Inflammatory macrophage treated with lipopolysaccharide for 1 hour (primary cell): Measurements from ENCODE around the gene DRD2.
A peak's percentile ranks its signal among the peaks of the same experiment; 100 is the strongest.

Experiments used
- DNase-seq, 2 donors: peaks; one replicate each; pipeline ENCODE4 v3.0.0-alpha.2; 2020 to 2022

Gene DRD2

DNA sequence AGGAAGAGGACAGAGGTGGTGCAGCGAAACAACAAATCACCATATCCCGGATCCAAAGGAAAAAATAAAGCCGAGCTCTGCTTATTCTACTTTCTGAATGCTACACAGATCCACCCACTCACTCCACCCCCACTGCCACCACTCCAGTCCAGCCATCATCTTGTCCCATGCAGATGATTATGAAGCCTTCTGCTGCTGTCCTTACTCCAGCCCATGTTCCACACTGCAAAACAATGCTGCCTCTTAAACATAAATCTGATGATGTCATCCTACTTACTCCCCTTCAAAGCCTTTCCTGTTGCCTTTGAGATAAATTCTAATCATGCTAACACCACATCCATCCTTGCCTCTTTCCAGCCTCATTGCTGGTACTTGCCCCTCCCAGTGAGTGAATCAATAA is 6.5 kb upstream of the DRD2 start:
- DNase-seq, result no peak

DNA sequence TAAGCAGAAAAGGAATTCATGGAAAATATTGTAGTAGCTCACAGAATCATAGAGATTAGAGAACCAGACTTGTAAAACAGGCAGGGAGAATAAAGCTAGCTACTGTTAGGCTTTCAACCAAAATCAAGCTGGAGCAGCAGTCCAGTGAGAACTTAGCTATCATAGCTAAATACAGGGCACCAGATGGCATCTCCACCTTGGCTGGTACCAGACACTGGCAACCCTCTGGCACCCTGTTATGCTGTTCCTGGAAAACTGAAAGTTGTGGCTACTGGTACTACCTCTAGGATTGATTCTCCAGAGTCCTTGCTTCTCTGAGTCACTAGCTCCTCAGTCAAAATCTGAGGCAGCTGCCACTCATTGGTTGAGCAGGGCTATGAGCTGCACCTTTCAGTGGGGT is 6.0 kb upstream of the DRD2 start:
- DNase-seq, result no peak

DNA sequence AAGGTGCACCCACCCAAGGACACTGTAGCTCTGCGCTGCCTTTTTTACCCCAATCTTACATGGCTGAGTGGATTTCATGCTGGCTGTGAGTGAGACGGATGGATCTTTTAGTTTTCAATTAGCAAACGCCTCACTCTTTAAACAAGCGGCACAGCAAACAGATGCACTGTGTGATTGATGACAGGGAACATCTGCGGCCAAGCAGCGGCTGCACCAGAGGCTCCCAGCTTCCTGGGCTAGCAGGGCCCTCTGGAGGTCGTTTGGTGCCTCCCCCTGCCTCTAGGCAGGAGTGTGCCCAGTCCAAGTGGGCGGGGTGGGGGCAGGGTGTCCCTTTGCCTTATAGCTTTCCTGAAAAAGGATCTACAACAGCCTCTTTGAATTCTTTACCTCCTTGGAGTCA is 2.1 kb upstream of the DRD2 start:
- DNase-seq, result no peak

DNA sequence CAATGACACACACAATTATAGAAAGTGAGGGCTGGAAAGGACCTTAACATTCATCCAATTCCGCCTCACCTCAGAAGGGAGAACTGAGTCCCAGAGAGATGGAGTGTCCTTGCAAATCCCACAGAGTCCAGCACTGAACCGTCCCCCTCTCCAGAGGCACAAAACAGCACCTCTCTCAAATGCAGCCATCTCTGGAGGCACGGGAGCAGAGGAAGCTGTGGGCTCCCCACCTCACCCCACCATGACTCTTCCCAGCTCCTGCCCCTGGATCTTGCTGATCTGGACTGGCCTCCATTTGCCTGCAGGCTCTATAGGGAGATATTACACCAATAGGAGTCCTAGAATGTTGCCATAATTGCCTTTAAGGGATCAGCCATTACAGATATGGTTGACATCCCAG is 1.4 kb upstream of the DRD2 start:
- DNase-seq, result no peak

- peak; percentile 35 to 63 for DNase-seq
Measured at GRCh38 chr11:113474362-113475159, 637 bp downstream of the DRD2 start.

DNA sequence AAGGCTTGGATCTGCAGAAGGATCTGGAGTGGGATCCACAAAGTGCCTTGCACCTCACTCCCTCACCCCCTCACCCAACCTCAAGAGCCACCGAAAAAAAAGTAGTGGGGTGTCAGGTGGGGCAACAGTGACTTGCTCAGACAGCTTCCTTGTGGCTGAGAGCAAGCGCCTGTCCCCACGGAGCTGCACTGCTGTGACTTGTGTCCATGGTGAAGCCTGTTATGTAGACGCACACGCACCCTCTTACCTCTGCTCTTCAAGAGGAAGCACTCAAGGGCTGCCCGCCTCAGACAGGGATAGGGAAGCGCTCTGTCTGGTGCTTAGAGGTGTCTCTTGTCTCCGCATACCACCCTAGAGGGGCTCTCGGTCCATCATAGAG is 1.2 kb downstream of the DRD2 start:
- DNase-seq, result no peak

GRCh38 chr11:113472471-113472870 is 2.7 kb downstream of the DRD2 start:
- no peak for DNase-seq

- no peak for DNase-seq
Measured at GRCh38 chr11:113470233-113470632, 5.0 kb downstream of the DRD2 start.

GRCh38 chr11:113468726-113469345 is 6.4 kb downstream of the DRD2 start:
- no peak for DNase-seq

- no peak for DNase-seq
Measured at GRCh38 chr11:113467545-113467944, 7.7 kb downstream of the DRD2 start.

DNA sequence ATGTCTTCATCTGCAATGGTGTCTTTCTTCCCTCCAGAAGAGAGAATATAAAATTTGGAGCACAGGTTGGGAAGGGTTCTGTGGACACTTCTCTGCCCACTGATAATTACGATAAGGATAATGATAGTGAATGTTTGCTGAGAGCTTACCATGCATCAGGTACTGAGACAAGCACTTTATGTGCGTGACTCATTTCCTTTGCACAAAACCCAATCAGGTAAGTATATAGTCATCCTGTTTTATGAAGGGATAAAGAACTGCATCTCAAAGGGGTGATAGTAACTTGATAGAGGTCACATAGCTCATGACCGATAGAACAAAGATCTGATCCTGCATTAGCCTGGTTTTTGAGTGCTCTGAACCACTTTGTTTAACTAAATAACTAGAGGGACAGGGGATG is 9.4 kb downstream of the DRD2 start:
- DNase-seq, result no peak

- DNase-seq, result no peak
Measured at GRCh38 chr11:113464416-113464815, 10.8 kb downstream of the DRD2 start.

GRCh38 chr11:113462830-113463229 is 12.4 kb downstream of the DRD2 start:
- DNase-seq, result no peak

- no peak for DNase-seq
Measured at GRCh38 chr11:113461639-113462038, 13.6 kb downstream of the DRD2 start.

DNA sequence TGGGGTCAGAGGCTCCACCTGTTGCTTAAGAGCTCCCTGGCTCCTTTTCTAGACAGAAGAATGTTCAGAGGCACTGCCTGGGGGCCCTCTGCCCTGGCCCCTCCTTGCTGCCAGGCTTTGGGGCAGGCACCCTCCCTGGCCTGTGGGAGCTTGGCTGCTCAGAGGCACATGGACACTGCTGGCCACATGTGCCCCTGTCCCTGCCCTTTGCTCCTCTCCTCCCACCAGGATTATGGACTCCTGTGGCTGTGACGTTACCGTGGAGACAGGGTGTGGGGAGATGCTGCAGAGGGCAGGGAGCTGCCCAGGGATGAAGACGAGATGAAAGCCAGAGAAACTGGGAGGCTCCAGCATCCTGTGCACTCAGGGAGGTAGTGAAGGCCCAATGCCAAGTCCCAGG is 14.7 kb downstream of the DRD2 start:
- no peak for DNase-seq

DNA sequence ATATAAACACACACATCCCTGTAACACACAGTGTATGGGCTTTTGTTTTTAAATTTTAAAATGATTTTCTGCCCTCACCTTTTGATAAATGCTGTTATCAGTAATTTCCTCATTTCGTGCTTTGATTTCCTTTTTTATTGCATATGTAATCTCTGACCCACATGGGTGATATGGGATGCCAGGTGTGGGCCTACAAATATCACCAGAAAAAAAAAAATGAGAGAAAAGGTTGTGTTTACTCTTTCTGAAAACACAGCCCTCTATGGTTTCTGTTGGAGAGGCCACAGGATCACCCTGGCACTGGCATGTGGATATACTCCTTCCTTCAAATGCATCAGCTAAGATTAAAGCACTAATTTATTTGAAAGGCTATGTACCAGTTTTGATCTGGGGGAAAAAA is 17.0 kb downstream of the DRD2 start:
- no peak for DNase-seq

DNA sequence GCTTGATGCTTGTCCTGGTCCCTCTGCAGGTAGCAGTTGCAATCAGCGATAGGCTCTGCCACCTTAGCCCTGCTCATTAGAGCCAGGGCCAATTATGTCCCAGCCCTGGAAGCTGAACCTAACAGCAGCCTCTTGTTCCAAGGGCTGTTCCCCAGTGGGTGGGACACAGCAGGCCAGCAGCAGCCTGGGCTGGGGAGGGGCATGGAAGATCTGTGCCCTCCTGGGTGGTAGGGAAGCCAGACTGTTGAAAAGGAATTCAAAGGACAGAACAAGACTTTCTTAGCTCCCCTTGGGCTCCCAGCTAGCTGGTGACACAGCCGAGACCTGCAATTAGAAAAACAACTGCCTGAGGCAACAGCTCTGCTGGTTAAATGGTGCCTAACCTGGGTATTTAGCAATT is 17.4 kb downstream of the DRD2 start:
- no peak for DNase-seq

DNA sequence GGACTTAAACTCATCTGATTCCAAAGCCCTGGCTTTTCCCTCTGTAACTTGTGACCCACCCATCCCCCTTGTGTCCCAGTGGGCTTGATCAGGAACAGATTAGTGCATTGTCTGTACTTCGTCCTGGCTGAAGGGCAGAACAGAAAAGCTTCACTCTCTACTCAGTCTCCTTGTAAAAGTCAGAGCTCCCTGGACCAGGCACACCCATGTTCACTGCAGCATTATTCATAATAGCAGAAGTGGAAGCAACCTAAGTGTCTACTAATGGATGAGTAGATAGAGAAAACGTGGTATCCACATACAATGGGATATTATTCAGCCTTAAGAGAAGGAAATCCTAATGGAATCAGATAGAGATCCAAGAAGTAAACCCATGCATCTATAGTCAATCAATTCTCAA is 20.7 kb downstream of the DRD2 start:
- DNase-seq, result no peak

DNA sequence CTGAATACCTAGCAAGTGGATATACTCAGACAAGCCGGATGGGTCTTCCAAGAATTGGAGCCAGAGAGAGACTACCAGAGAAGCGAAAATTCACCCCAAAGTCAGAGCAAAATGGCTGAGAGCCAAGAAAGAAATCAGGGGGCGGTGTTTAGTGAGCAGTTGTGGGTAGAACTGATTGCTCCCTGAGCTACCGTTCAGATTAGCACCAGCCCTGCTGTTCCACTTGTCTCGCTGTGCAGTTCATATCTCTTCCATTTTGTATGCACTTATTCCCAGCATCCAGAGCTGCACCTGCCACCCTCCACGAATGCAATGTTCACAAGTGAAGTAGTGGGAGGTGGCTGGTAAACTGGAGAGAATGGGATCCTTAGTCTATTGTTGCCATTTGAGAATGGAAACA is 25.5 kb downstream of the DRD2 start:
- no peak for DNase-seq

DNA sequence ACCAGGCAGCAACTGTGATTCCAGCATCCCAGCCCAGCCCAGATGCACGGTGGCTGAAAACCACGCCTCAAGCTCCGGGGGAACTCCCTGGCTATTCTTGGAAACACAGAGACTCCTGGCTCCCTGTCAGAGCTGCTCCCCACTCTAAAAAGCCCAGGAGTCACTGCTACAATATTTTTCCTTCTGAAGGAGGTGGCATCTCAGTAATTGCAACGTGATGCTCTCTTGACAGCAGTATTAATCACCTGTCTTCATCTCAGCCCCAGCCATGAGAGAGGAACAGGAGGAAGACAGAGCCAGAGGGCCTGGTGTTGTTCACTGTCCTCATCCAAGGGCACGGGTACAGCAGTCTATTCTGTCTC is 26.9 kb downstream of the DRD2 start:
- DNase-seq, result no peak

DNA sequence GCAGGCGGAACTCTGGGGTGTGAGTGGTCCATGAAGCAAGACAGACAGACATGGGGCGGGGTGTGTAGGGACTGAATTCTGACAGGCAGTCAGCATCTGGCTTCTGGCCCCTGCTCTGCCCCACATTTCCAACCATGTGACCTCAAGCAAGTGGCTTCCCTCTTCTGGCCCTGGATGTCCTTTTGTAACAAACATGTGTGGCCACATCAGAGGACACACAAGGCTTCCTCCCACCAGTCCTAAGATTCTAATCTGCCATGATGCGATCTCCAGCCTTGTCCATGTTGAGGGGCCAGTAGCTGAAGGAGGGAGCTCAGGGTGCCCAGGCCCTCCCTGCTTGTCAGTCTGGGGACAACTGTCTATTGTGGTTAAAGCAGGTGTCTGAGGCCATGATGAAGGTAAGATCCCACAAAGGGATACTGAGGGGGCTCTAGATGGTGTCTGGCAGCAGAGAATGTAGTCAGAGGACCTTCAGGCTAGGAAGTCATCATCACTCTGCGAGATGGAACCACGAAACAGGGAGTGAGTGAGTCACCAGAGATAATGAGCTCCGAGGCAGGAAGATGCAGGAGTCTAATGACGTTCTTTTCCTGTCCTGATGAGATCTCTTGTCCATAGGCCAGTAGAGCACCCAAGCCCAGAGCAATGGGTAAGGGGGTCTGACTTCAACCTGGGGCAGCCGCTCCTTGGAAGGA is 27.4 kb downstream of the DRD2 start:
- DNase-seq, result no peak

DNA sequence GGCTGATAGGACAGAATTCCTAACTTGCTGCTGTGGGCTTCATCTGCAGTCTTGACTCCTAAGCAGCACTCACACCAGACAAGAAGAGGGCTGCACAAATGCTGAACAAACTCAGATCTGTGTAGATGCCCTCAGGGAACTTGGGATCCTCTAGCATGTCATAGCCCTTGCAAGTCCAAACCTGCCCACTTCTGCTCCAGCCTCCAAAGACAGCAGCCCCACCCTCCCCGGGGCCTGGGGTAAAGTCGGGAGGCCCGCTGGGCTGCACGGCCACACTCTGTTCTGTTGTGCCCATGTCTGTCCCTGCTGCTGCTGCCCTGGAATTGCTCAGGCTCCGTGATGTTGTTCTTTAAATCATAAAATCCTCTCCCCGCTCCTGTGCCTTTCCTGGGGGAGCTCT is 28.3 kb downstream of the DRD2 start:
- no peak for DNase-seq

DNA sequence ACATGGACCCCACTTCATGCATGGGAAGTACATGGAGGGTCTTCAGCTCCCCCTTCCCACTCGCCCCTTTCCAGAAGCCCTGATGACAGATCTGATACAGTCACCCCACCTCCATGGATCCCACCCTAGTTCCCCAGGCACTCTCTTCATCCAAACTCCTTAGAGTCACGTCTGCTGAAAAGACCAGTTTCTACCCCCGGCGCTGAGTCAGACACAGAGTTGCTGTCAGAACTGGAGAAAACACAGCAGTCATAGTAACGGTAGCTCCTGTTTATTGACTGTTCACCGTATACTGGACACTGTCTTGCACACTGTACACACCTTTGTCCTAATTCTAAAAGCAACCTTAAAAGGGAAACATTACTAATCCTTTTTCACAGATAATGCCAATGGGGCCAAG is 29.1 kb downstream of the DRD2 start:
- DNase-seq, result no peak

- no peak for DNase-seq
Measured at GRCh38 chr11:113444502-113445123, 30.6 kb downstream of the DRD2 start.
